AG04449 (cell line): ENCODE results near the gene SPTBN1.

Experiments used
- CTCF ChIA-PET: fragments of 350-600 bp; formaldehyde crosslinking; extraction: SDS; loops from one replicate; lab custom pipeline; 2021; ENCODE audit warnings: antibody characterized with exemption; lab: Yijun Ruan, JAX
- POLR2A ChIA-PET: fragments of 400-600, 350-600 bp; formaldehyde crosslinking; extraction: SDS; loops from one replicate; lab custom pipeline; 2020; ENCODE audit warnings: antibody characterized with exemption, inconsistent platforms; lab: Yijun Ruan, JAX
- DNase-seq: peaks from one replicate; pipeline ENCODE4 v3.0.0-alpha.2; 2010; ENCODE audit warnings: low read depth, low spot score
- H3K4me3 ChIP-seq: 2 replicates; pipeline ENCODE4 v1.5.1; 2011; ENCODE audit warnings: low read depth, mild to moderate bottlenecking, control low read depth, low read length
- TF ChIP-seq, protein P1 (sequence below): IDR thresholded peaks from one replicate; pipeline ENCODE4 v1.5.1; 2011; ENCODE audit warnings: mild to moderate bottlenecking, moderate library complexity, low read length, control low read depth, inconsistent platforms; ENCODE audit not compliant: insufficient read depth; ENCODE audit errors: missing control alignments

SPTBN1 gene

DNA sequence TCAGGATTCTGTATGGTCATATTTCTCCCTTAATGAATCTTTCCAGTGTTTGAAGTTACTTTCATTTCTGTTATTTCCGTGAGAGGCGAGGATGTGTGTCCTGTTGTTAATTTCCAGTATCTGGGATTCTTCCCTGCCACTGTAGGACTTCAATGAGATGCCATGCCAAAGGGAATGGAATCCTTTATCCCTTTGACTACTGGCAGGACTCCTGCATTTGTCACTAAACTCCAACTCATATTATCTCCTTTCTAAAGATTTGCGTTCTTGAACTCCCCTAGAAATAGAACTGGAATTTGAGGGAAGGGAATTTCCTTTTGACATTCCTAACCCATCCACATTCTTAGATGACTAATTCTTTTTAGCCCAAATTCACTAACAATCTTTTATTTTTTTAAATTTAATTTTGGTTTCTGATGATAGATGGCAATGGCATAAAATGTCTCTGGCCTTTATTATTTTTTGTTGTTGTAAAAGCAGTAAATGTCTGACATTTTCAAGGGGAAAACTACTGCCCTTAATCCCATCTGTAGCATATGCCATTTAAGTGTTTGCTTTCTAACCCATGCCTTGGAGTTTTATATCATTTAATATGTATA is 179.5 kb downstream of the SPTBN1 start:
- CTCF ChIA-PET = interaction anchor here (2.7 kb wide), 1 partner anchor 113 kb away, joined by 7 read pairs; no protein-coding TSS in a partner anchor
- DNase-seq = no peak
- TF ChIP-seq, protein P1, sequence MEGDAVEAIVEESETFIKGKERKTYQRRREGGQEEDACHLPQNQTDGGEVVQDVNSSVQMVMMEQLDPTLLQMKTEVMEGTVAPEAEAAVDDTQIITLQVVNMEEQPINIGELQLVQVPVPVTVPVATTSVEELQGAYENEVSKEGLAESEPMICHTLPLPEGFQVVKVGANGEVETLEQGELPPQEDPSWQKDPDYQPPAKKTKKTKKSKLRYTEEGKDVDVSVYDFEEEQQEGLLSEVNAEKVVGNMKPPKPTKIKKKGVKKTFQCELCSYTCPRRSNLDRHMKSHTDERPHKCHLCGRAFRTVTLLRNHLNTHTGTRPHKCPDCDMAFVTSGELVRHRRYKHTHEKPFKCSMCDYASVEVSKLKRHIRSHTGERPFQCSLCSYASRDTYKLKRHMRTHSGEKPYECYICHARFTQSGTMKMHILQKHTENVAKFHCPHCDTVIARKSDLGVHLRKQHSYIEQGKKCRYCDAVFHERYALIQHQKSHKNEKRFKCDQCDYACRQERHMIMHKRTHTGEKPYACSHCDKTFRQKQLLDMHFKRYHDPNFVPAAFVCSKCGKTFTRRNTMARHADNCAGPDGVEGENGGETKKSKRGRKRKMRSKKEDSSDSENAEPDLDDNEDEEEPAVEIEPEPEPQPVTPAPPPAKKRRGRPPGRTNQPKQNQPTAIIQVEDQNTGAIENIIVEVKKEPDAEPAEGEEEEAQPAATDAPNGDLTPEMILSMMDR = no peak
- peak overlapping the region; percentile 32 for H3K4me3 ChIP-seq
- POLR2A ChIA-PET = no interaction called here

DNA sequence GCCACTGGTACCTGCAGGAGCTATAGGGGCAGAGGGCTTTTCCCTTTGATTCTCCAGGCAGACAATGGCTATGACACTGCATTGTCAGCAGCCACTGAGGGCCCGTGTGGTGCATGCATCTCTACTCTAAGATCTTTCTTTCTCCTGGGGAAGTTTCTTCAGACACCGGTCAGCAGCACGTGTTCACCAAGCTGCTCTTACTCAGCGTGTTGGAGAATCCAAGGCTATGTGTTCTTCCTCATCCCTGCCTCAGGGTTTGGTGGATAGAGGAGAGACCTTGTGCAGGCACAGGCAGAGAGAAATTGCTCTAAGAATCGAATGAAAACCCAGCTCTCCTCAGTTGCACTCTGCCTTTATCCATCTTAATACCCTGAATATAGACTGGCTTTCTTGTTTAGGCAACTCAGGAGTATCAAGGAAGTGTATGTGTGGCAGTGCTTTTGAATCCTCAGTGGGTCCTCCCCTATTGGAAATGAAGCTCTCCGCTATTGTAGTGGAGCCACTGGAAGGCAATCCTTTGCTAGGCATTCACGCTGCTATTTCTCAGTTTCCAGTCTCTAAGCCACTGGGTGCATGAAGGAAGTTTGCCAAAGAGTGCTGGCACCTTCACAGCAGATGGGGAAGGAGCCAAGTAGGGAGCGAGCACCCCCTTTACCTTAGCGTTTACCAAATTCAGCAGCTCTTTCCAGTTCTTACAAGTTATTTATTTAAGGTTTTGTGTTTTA is 180.4 kb downstream of the SPTBN1 start:
- CTCF ChIA-PET = interaction anchor here (0.8 to 1.7 kb wide), 4 partner anchors 21 to 68 kb away, joined by 3 to 7 read pairs (median 3); no protein-coding TSS in a partner anchor
- TF ChIP-seq, protein P1 = no peak
- no peak overlapping the region for H3K4me3 ChIP-seq
- POLR2A ChIA-PET = no interaction called here
- no peak for DNase-seq

DNA sequence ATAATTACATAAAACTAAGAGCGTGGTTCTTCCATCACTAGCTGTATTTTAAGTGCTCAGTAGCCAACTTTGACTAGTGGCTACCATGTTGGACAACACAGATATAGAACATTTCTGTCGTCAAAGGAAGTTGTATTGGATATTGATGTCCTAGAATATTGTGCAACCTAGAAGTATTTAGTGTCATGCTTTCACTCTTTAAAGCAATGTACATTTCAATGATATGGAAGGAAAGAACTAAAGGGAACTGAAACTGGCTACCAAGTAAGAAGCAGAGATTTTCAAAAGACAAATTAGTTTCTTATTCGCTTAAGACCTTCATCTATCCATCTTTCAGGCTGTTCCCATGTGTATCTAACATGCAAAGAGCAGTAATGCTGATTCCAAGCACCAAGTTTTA is 182.0 kb downstream of the SPTBN1 start:
- H3K4me3 ChIP-seq = no peak overlapping the region
- ChIA-PET CTCF (interaction anchor here (2.5 kb wide), 1 partner anchor 67 kb away, joined by 9 read pairs; no protein-coding TSS in a partner anchor), POLR2A (no interaction called here)
- TF ChIP-seq, protein P1 = no peak
- no peak for DNase-seq

DNA sequence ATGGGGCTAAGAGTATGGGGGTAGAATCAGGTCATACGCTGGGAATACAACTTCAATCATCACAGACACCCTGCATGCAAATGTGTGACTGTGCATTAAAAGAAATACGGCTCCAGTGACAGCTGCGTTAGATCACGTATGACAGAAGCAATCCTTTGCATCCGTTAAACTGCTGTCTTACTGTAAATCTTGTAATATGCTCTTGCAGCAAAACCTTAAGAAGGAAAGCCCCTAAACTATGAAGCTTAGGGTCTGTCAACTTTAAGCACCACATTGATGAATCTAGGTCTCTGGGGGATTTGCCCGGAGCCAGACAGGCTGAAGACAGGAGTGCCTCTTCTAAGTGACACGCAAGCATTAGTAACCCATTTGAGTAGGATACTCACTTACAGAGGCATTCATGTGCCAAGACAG is 182.7 kb downstream of the SPTBN1 start:
- no peak for DNase-seq
- CTCF ChIA-PET = interaction anchor here (0.8 to 2.5 kb wide), 2 partner anchors 66 to 462 kb away, joined by 3 to 9 read pairs; no protein-coding TSS in a partner anchor
- no peak overlapping the region for H3K4me3 ChIP-seq
- POLR2A ChIA-PET = no interaction called here
- TF ChIP-seq, protein P1 = no peak

DNA sequence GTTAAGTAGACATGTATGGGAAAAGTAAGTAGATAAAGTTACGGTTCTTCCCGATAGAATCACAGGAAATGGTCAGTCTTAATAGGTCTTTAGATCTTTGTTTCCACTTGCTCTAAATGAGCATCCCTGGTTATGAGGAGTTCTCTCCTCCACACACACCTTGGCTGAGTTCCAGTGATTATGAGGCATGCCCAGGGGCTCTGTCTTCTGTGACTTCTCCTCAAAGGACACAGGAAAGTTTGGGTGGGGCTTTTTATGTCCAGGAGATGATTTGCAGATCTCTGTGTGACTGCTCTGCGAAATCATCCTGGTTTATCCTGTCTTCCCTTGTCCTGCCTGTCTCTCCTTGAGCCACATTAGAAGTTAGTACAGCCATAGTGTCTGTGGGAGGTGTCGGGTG is 183.5 kb downstream of the SPTBN1 start:
- ChIA-PET CTCF (interaction anchor here (1.3 to 2.8 kb wide), 5 partner anchors 16 to 433 kb away, joined by 3 to 9 read pairs (median 5); no protein-coding TSS in a partner anchor), POLR2A (no interaction called here)

More for the DNA sequence above, 183.5 kb downstream of the SPTBN1 start:
- TF ChIP-seq, protein P1 = no peak
- H3K4me3 ChIP-seq = no peak overlapping the region
- no peak for DNase-seq
